ENCODE data around the gene CBX8.

The CBX8 gene

DNA sequence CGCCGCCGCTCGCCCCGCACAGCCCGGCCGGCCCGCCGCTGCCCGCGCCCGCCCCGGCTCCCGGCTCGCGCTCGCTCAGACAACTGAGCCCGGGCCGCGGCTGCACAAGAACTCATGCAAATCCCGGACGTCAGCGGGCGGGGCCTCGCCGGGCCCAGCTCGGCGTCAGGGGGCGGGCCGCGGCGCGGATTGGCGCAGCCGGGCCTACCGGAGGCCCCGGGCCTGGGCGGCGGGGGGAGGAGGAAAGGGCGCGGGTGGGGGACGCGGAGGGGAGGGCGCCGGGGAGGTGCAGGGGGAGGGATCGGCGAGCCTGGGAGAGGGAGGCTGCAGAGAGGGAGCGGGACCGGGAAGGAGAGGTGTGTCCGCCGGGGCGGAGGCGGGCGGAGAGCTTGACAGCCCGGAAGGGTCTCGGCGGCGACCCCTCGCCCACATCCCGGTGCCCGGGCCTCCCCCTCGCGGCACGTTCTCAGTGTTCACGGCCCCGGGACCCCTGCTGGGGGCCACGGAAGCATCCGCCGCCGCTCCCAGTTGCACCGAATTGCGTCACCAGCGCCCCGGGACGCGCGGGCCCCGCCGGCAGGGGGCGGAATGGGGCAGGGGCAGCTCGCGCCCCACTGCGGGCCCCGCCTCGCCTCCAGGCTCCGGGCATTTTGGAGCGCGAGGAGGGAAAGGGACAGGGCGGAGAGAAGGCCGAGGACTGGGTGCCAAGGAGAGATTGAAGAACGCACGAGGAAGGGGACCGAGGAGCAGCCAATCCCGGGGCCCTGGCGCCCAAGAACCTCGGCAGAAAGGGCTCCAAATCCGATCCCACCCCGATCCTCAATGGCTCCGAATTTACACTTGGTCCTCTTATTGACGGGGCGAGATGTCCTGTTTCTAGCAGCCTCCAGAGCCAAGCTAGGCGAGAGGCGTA, 42.7 kb upstream of the CBX8 start, which contains the start of gene CBX4:
CBX4 (minus strand) TSS at position 85 of the 913 bp plus-strand sequence. CDS start 189 bp downstream, outside the sequence.
- Histone ChIP-seq H3K4me1 (ENCODE audit: control insufficient read depth, insufficient read depth, low read length) (peaks cover 40% of the 10 kb centered on the region), H3K4me2 (ENCODE audit: low read length) (peak within 1 kb of the TSS; percentile 94), H3K4me3 (ENCODE audit: low read length) (peak within 1 kb of the TSS; percentile 82), H3K27me3 (ENCODE audit: control insufficient read depth, insufficient read depth, low read length) (peaks cover 38% of the 10 kb centered on the region), H3K36me3 (ENCODE audit: insufficient read depth, low read length) (peaks cover 13% of the 10 kb centered on the region), H3K9ac (ENCODE audit: low read depth, low read length) (peak within 1 kb of the TSS; percentile 75), H3K9me3 (replicated peaks; ENCODE audit: low read length) (no peaks in the 10 kb centered on the region)

DNA sequence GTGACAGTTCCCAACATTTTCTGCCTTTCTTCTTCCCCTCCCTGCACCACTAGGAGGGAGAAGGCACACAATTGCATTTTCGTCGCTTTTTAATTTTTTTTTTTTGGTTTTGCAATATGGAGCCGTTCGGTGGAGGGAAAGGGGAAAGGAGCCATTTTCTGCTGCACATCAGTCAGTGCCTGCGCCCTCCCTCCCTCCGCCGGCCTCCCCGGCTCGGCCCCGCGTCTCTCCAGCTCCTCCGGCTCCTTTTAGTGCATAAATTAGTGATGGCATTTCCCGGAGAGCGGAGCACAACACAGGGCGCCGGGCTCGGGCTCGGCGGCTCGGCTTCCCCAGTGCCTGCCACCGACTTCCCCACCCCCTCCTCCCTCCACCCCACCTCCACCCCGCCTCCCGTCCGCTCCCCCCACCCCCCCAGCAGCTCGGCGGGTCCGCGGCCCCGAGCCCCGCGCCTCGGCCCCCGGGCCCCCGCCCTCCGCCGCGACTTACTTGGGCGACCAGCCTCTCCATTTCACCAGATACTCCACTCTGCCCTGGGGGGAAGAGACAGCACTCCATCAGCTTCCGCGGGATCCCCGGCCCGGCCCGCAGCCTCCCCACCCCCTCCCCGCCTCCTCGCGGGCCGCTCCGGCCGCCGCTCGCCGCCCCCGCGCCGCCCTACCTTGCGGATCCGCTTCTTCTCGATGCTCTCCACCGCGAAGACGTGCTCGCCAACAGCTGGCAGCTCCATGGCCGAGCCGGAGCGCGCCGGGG, 41.8 kb upstream of the CBX8 start:
- peaks cover 35% of the 10 kb centered on the region for H3K4me1 ChIP-seq (ENCODE audit: control insufficient read depth, insufficient read depth, low read length)
- H3K27me3 ChIP-seq (ENCODE audit: control insufficient read depth, insufficient read depth, low read length) = peaks cover 37% of the 10 kb centered on the region
- H3K9me3 ChIP-seq (replicated peaks; ENCODE audit: low read length) = no peaks in the 10 kb centered on the region
- peaks cover 19% of the 10 kb centered on the region for H3K36me3 ChIP-seq (ENCODE audit: insufficient read depth, low read length)
- peak overlapping the region; percentile 94 for H3K4me2 ChIP-seq (ENCODE audit: low read length)
- peak overlapping the region; percentile 82 for H3K4me3 ChIP-seq (ENCODE audit: low read length)
- peak overlapping the region; percentile 75 for H3K9ac ChIP-seq (ENCODE audit: low read depth, low read length)

DNA sequence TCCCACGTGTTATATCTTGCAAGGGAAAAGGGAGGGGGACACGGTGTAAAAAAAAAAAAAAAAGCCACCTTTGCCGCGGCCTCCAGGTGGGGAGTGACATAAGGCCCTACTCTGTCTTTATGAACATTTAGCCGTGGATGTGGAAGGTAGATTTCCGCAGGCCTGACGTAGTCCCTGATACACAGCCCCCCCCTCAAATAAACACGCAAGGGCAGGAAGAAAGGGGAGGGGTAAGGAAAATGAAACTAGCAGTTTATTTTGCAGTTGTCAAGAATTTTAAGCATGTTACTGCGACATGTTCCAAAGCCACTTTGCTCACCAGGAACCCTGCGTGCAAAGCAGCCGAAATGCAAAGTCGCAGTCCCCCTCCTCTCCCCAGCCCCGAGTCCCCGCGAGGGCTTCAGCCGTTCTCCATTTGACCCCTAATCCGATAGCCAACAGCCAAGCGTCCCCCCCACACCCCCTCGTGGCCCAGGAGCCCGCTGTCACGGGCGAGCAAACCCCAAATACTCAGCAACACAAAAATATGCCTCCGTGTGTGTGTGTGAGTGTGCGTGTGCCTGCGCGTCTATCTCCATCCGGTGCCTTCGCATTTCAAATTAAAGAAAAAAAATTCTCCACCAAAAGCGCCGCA, 41.1 kb upstream of the CBX8 start:
- Histone ChIP-seq H3K9ac (ENCODE audit: low read depth, low read length) (peak overlapping the region; percentile 75), H3K27me3 (ENCODE audit: control insufficient read depth, insufficient read depth, low read length) (peaks cover 31% of the 10 kb centered on the region), H3K4me2 (ENCODE audit: low read length) (peak overlapping the region; percentile 94), H3K36me3 (ENCODE audit: insufficient read depth, low read length) (peaks cover 22% of the 10 kb centered on the region), H3K9me3 (replicated peaks; ENCODE audit: low read length) (no peaks in the 10 kb centered on the region), H3K4me3 (ENCODE audit: low read length) (peak overlapping the region; percentile 82), H3K4me1 (ENCODE audit: control insufficient read depth, insufficient read depth, low read length) (peaks cover 31% of the 10 kb centered on the region)

DNA sequence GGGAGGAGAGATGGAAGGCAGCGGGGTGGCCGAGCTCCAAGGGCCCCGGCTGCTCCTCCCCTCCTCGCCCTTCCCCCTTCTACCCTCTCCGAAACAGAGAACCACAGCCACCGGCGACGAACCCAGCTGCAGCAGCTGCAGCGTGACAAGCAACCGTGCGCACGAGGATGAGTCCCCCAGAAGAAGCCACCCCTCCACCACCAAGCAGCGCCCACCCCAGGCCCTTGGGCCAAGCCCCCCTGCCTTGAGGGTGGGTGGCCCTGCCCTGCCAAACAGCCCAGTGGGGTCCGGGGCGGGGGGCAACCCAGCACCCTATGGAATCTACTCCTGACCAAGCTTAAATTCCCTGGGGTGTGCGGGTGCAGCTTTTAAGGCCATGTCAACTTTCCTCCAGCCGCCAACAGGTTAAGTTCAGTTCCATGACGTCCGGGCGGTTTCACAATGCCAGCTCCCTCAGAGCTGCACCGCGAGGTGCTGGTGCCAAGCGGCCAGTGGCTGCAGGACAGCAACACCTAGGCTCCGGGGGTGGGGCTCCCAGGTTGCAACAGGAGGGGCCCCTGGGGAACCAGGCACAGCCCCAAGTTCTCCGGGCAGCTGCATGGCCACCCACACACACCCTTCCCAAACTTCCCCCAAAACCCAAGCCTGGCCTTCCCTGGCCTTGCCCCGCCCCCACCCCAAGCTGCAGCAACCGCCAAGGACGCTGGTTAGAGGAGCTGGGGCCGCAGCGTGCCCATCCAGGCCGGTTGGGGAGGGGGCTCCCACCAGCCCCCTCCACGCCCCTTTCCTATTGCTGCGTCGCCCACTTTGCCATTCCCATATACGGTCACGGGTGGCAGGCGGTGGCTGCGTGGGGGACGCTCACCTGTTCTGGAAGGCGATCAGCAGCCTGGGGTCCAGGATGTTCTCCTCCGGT, 40.4 kb upstream of the CBX8 start:
- Histone ChIP-seq H3K4me1 (ENCODE audit: control insufficient read depth, insufficient read depth, low read length) (peaks cover 36% of the 10 kb centered on the region), H3K36me3 (ENCODE audit: insufficient read depth, low read length) (peaks cover 23% of the 10 kb centered on the region), H3K4me3 (ENCODE audit: low read length) (peak overlapping the region; percentile 82), H3K27me3 (ENCODE audit: control insufficient read depth, insufficient read depth, low read length) (peaks cover 23% of the 10 kb centered on the region), H3K4me2 (ENCODE audit: low read length) (peak overlapping the region; percentile 94), H3K9me3 (replicated peaks; ENCODE audit: low read length) (no peaks in the 10 kb centered on the region), H3K9ac (ENCODE audit: low read depth, low read length) (peak overlapping the region; percentile 75)

DNA sequence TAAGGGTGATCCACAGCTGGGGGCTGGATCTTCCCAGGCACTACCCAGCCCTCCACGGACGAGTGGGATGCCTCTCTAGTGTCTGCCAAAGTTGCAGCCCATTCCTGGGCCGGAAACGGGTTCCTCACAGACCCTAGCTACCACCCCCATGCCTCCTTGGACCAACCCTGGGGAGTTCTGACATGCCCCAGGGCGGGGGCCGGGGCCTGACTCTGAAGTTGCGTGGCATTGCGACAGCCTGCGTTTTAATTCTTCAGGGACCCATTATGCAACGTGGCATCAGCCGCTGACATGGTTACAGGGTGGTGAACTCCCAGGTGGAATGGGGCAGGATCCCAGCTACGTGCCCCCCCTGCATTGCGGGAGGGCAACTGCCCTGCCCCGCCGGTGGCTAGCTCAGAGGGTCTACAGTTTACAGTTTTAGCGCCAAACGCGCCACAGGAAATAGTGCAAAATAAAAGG, 39.7 kb upstream of the CBX8 start:
- H3K9ac ChIP-seq (ENCODE audit: low read depth, low read length) = no peak overlapping the region
- peaks cover 42% of the 10 kb centered on the region for H3K4me1 ChIP-seq (ENCODE audit: control insufficient read depth, insufficient read depth, low read length)

DNA sequence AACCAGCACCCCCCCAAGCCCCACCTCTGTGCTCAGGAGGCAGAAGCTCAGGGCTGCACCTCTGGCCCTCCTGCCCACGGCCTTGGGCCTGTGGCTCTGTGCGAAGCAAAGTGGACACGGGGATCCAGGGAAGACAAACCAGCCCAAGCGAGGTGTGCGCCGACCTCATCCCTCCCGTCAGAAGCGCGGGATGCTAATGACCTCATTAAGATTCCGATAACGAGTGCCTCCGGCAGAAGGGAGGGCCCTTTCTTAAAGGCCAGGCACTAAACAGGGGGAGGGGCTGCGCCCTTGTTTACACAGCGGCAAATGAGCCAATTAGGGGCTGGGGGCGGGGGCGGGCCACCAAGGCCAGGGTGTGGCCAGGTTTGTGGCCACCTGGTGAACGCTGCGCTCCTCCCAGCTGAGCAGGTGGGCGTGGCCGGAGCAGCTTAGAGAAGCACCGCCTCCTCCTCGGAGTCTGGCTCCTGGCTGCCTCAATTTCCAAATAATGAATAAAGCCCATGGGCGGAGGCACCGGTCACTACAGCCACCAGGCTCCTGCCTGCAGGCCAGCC, 39.2 kb upstream of the CBX8 start:
- Histone ChIP-seq H3K4me2 (ENCODE audit: low read length) (peak overlapping the region; percentile 94), H3K27me3 (ENCODE audit: control insufficient read depth, insufficient read depth, low read length) (peaks cover 11% of the 10 kb centered on the region), H3K4me1 (ENCODE audit: control insufficient read depth, insufficient read depth, low read length) (peaks cover 44% of the 10 kb centered on the region), H3K9me3 (replicated peaks; ENCODE audit: low read length) (no peaks in the 10 kb centered on the region), H3K4me3 (ENCODE audit: low read length) (no peak overlapping the region), H3K36me3 (ENCODE audit: insufficient read depth, low read length) (peaks cover 23% of the 10 kb centered on the region), H3K9ac (ENCODE audit: low read depth, low read length) (no peak overlapping the region)

More for the DNA sequence above, 39.7 kb upstream of the CBX8 start:
- Histone ChIP-seq H3K4me2 (ENCODE audit: low read length) (peak overlapping the region; percentile 94), H3K9me3 (replicated peaks; ENCODE audit: low read length) (no peaks in the 10 kb centered on the region), H3K27me3 (ENCODE audit: control insufficient read depth, insufficient read depth, low read length) (peaks cover 17% of the 10 kb centered on the region), H3K4me3 (ENCODE audit: low read length) (peak overlapping the region; percentile 82), H3K36me3 (ENCODE audit: insufficient read depth, low read length) (peaks cover 23% of the 10 kb centered on the region)

DNA sequence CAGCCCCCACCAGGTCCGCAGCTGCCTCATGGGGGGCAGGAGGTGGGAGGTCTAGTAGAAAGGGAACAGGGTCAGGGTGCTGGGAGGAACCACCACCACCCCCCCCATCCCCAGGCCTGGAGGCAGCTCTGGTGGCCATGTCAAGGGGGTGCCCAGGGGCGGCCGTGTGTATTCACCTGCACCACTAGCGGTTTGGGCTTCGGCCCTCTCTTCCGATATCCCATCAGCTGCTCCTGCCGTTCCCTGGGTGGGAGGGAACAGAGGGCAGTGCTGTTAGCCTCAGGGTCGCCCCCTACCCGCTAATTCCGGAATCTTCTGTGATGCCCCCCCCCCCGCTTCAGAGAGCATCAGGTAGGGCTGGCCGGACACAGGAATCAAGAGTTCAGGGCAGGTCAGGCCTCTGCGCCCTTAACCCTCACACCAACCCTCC, 38.6 kb upstream of the CBX8 start:
- Histone ChIP-seq H3K4me1 (ENCODE audit: control insufficient read depth, insufficient read depth, low read length) (peaks cover 40% of the 10 kb centered on the region), H3K9me3 (replicated peaks; ENCODE audit: low read length) (no peaks in the 10 kb centered on the region), H3K27me3 (ENCODE audit: control insufficient read depth, insufficient read depth, low read length) (peaks cover 6% of the 10 kb centered on the region), H3K9ac (ENCODE audit: low read depth, low read length) (no peak overlapping the region), H3K36me3 (ENCODE audit: insufficient read depth, low read length) (peaks cover 23% of the 10 kb centered on the region), H3K4me2 (ENCODE audit: low read length) (no peak overlapping the region), H3K4me3 (ENCODE audit: low read length) (no peak overlapping the region)

DNA sequence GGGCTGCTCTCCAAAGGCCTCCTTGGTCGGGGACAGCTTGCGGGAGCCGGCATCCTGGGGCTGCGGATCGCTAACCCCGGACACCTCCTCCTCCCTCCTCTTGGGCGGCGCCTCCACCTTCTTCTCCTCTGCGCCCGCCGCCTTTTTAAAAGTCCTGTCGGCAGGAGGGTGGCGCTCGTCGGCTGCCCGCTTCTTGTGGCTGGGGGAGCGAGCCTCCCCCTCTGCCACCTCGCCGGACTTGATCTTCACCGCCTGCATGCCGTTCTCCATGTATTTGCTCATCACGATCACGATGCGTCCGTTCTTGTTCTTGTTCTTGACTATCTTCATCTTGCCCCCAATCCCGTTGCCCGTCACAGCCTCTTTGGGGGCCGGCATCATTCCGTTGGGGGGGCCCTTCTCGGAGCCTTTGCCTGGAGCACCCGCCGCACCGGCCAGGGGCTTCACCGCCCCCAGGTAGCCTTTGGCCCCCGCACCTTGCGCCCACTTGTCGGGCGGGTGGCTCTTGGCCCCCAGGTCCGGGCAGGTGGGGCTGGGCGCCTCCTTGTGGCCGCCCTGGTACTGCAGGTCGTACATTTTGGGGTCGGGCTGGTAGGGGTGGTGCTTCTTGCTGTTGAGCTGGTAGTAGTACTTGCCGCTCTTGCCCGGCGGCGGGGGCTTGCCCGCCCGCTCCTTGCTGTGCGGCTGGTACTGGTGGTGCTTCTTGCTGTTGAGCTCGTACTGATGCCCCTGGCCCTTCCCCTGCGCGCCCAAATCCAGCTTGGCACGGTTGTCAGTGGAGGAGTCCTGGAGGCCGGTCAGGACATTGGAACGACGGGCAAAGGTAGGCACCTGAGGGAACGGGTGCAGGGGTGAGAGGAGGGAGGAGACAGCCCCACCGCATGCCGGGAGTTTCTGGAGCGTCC, 37.9 kb upstream of the CBX8 start:
- Histone ChIP-seq H3K36me3 (ENCODE audit: insufficient read depth, low read length) (peaks cover 23% of the 10 kb centered on the region), H3K9ac (ENCODE audit: low read depth, low read length) (no peak overlapping the region), H3K9me3 (replicated peaks; ENCODE audit: low read length) (no peaks in the 10 kb centered on the region), H3K4me2 (ENCODE audit: low read length) (no peak overlapping the region), H3K4me3 (ENCODE audit: low read length) (no peak overlapping the region), H3K4me1 (ENCODE audit: control insufficient read depth, insufficient read depth, low read length) (peaks cover 39% of the 10 kb centered on the region), H3K27me3 (ENCODE audit: control insufficient read depth, insufficient read depth, low read length) (no peaks in the 10 kb centered on the region)

DNA sequence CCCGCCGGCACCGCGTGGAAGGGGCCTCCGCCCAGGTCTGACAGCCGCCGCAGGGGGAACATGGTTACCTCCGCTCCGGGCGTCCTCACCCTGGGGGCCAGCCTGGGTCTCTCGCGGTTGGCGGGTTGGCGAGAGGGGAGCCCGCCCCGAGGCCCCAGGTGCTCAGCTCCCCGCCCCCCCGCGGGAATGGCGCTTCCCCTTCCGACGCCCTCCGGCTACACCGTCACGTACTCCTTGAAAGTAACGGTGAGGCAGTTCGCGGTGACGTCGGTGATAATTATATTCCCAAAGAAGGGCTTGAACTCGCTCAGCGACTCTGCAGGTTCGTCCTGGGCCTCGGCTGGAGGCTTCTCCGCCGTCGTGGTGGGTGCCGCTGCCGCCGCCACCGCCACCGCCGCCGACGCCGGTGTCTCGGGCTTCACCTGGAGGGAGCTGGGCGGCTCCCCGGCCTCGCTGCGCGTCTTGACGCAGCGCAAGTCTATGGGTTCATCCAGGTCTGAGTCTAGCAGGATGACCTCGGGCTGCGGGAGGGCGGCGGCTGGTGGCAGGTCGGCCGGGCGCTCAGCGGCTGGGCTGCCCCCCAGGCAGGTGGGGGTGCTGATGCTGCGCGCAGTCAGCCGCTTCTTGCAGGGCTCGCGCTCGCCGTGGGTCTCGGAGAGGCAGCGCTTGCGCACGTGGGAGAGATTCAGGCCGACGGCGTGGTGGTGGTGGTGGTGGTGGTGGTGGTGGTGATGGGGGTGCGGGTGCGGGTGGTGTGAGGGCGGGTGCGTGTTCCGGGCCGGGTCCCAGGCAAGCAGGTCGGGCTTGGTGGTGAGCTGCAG, 37.1 kb upstream of the CBX8 start:
- Histone ChIP-seq H3K4me3 (ENCODE audit: low read length) (no peak overlapping the region), H3K9me3 (replicated peaks; ENCODE audit: low read length) (no peaks in the 10 kb centered on the region), H3K4me2 (ENCODE audit: low read length) (no peak overlapping the region), H3K27me3 (ENCODE audit: control insufficient read depth, insufficient read depth, low read length) (no peaks in the 10 kb centered on the region), H3K36me3 (ENCODE audit: insufficient read depth, low read length) (peaks cover 23% of the 10 kb centered on the region), H3K9ac (ENCODE audit: low read depth, low read length) (no peak overlapping the region), H3K4me1 (ENCODE audit: control insufficient read depth, insufficient read depth, low read length) (peaks cover 36% of the 10 kb centered on the region)

Measured in skeletal muscle satellite cell (primary cell).